ENCODE measurements around the gene LPP.

The LPP gene

GRCh38 chr3:188266562-188267274 is 112.8 kb downstream of the LPP start:
- intact Hi-C loops (cut with DNase I): loop anchor here (5.0 kb wide), 1 partner anchor 214 kb away; no protein-coding TSS in a partner anchor
- no peak for DNase-seq

DNA sequence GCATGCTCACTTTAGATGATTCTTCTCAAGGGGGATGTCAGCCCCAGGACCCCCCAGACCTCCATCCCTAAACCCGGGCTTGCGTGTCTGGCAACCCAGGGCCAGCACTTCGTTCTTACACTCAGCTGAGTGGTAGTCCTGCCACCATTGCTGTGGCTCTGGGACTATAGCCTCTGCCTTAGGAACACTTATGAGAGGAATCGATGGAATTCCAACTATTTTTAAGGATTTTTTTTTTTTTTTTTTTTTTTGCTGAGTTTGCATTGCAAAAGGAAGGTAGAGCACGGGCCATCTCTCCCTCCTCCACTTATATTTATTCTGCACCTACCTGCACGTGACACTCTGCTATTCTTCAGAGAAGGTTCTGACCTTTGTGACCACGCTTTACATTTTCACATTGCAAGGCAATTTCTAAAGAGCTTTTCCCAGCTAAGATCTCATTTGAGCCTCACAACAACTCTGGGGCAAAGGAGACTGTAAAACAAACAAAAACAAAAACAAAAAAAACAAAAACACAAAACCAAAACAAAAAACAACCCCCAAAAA is 113.9 kb downstream of the LPP start:
- no peak for DNase-seq
- intact Hi-C loops (cut with DNase I): loop anchor here (5.0 kb wide), 1 partner anchor 216 kb away; no protein-coding TSS in a partner anchor

GRCh38 chr3:188268336-188268735 is 114.4 kb downstream of the LPP start:
- intact Hi-C loops (cut with DNase I): loop anchor here (5.0 kb wide), 1 partner anchor 216 kb away; no protein-coding TSS in a partner anchor
- DNase-seq: no peak

GRCh38 chr3:188269040-188269439 is 115.1 kb downstream of the LPP start:
- intact Hi-C loops (cut with DNase I): loop anchor here (5.0 kb wide), 1 partner anchor 217 kb away; no protein-coding TSS in a partner anchor
- no peak for DNase-seq

- DNase-seq: no peak
- intact Hi-C loops (cut with DNase I): loop anchor here (5.0 kb wide), 1 partner anchor 118 kb away; the partner anchor contains the start of gene LPP
Measured at GRCh38 chr3:188270423-188270972, 116.5 kb downstream of the LPP start.

DNA sequence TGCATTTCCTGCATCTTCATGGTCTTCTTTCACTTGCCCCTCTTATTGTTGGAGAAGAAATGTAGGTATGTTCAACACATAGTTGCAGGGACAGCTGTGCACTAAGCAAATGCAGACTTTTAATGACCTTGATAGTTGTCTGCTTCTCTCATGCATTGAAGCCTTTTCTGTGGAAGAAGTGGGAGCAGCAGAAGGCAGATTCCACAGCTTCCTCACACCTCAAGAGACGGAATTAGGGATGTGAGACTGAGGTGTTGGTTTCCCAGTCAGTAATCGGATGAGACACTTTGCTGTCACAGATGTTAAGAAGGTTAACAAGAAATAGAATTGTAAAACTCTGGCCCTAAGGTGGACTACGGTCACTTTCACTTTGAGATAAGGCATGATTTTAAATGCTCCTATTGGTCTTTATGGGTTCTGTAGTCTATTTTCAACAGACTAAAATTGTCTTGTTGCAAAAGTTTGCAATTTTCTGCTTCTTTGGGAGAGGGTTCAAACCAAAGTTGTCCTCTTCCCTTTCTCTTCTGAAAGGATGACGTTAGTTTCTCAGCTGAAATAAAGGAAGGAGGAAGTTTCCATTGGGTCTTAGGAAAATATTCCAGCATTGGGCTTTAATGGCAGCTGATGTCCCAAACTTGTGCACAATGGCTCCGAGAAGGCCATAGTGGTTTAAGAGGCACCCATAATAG is 117.4 kb downstream of the LPP start:
- intact Hi-C loops (cut with DNase I): loop anchor here (5.0 kb wide), 1 partner anchor 119 kb away; the partner anchor contains the start of gene LPP
- DNase-seq: no peak

GRCh38 chr3:188272481-188273372 is 118.8 kb downstream of the LPP start:
- DNase-seq: no peak
- intact Hi-C loops (cut with DNase I): loop anchor here (5.0 kb wide), 1 partner anchor 120 kb away; the partner anchor contains the start of gene LPP

DNA sequence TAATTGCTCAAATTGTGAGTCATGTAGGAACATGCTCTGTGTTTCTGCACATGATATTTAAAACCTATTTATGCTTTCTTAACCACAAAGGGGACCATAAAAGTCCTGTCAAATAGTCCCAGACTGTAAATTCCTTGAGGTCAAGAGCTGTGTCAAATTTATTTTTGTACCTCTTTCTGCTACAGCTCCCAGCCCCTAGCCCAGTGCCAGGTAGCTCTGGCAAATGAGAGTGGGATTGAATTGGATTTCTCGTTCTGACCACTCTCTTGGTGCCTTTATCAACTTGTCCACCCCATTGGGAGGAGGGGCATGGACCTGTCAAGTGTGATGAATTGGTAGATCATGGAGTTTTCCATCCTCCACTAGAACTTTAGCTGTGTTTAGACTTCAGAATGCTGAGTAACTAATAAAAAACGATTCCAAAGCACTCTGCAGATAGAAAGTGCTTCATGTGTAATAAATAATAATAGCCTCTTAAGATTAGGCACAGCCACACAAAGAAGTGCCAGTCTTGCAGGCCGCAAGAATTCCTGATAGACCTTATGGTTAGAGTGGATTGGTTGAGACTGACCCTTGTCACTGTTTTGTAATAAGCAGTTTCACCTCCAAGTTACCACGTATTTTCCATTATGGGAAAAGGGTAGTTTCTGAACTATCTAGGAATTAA is 120.4 kb downstream of the LPP start:
- no peak for DNase-seq
- intact Hi-C loops (cut with DNase I): loop anchor here (5.0 kb wide), 1 partner anchor 122 kb away; the partner anchor contains the start of gene LPP

DNA sequence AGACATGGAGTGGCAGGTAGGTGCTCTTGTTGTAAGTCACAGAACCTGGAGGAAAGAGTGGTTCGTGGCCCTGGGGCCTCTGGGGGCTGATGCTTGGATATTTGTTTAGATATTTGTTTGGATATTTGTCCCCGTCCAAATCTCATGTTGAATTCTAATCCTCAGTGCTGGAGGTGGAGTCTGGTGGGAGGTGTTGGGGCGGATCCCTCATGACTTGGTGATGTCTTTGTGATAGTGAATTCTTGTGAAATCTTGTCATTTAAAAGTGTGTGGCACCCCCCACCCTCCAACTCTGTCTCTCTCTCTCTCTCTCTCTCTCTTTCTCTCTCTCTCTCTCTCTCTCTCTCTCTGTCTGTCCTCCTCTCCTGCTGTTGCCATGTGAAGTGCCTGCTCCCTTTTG is 122.4 kb downstream of the LPP start:
- intact Hi-C loops (cut with DNase I): no loop called here

GRCh38 chr3:188278717-188279324 is 124.9 kb downstream of the LPP start:
- intact Hi-C loops (cut with DNase I): no loop called here
- no peak for DNase-seq

More for the DNA sequence above, 122.4 kb downstream of the LPP start:
- no peak for DNase-seq

- intact Hi-C loops (cut with DNase I): no loop called here
- DNase-seq: no peak
Measured at GRCh38 chr3:188279502-188280335, 125.8 kb downstream of the LPP start.

DNA sequence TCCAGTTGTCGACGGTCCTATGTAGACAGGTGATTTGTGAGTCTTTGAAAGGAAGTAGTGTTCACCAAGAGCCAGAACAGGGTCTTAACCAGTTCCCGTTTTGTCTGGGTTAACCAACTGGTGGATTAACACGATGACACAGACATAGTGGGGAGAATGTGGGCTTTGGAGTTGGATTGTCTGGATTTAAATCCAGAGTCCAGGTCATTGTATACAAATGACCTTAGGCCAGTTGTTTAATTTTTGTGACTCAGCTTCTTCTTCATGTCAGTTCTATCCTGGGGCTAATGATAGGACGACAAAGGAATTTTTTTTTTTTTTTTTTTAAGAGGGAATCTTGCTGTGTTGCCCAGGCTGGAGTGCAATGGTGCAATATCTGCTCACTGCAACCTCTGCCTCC is 126.7 kb downstream of the LPP start:
- DNase-seq: no peak
- intact Hi-C loops (cut with DNase I): no loop called here

DNA sequence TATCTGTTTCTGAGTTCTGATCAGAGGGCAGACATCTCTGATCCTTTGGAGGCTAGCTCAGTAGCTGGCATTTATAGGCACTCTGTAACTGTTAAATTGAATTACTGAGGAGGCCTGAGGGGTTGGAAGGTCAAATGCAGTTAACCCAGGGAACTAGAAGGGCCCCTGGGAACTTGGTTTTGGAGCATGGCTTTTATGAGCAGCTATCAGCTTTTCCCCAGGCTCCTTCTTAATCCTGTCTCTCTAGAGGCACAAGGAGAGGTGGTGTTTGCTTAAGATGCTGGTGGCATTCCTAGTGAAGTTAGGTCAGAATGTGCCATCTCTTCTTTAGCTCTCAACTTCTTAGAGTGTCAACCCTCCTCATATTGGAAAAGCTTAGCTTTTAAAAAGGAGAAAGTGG is 128.9 kb downstream of the LPP start:
- intact Hi-C loops (cut with DNase I): no loop called here
- no peak for DNase-seq

DNA sequence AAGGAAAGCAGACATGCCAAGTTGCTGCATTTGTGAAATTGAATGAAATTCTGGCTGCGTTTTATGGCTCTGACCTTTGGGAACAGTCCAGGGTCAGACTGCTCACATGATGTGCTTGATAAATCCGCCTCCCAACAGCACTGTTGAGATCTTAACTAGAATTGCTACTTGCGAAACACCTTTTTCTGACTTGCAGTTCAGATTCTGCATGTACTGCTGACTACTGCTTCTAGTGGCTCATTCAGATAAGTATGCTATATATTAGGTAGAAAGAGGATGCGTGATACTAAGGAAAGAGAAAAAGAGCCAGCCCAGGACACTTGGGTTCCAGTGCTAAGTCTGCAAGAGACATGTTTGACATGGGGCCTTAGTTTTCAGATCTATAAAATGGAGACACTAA is 129.4 kb downstream of the LPP start:
- no peak for DNase-seq
- intact Hi-C loops (cut with DNase I): no loop called here

- no peak for DNase-seq
- intact Hi-C loops (cut with DNase I): no loop called here
Measured at GRCh38 chr3:188284455-188285212, 130.7 kb downstream of the LPP start.

DNA sequence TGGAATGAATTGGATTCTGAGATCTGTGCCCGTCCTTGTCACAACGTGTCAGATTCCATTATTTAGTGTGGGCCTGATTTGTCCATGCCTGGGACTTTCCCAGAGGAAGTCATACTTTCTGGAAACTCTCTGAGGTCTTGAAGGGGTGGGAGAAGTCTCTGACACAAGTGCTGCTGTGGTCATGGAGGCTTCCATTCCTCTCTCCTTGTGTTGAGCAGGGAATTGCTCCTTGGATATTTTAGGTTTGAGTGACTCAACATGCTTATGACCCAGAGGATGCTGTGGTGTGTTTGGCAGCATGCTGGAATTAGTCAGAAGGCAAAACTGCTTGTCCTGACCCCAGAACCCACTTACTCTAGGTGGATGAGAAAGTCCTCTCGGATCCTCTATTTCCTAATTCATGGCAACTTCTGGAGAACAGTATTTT is 132.1 kb downstream of the LPP start:
- DNase-seq: no peak
- intact Hi-C loops (cut with DNase I): no loop called here

GRCh38 chr3:188287339-188287738 is 133.4 kb downstream of the LPP start:
- intact Hi-C loops (cut with DNase I): no loop called here
- DNase-seq: no peak

Measured in posterior cingulate gyrus (tissue), 11 donors.